Measurements from ENCODE around the gene CELA1.
A peak's percentile ranks its signal among the peaks of the same experiment; 100 is the strongest.

The CELA1 gene

GRCh38 chr12:51346581-51346980 lies at the start of gene CELA1:
CELA1 (minus strand) TSS chr12:51346679; CDS start chr12:51346638, 41 bp downstream.
- no peak for DNase-seq

- DNase-seq: peak; percentile 24 to 34
Observed at GRCh38 chr12:51395283-51396230, 49.1 kb upstream of the CELA1 start.

- peak; percentile 52 to 58 for DNase-seq
Observed at GRCh38 chr12:51393676-51394545, 47.4 kb upstream of the CELA1 start.

GRCh38 chr12:51392556-51393237 lies 46.2 kb upstream of the CELA1 start:
- peak; percentile 17 to 28 for DNase-seq

GRCh38 chr12:51391283-51392123 lies 45.0 kb upstream of the CELA1 start, which contains the start of gene GALNT6:
GALNT6 (minus strand) TSS chr12:51391406; CDS start chr12:51379781, 11,625 bp downstream.
- DNase-seq: peak; percentile 72 to 78

- peak; percentile 37 to 39 for DNase-seq
Observed at GRCh38 chr12:51390891-51391282, 44.4 kb upstream of the CELA1 start.

- DNase-seq: peak in 1 of 2 donors; percentile 17
Observed at GRCh38 chr12:51390457-51390856, 44.0 kb upstream of the CELA1 start.

GRCh38 chr12:51389302-51389999 lies 43.0 kb upstream of the CELA1 start:
- DNase-seq: peak in 1 of 2 donors; percentile 25

GRCh38 chr12:51388846-51389245 lies 42.4 kb upstream of the CELA1 start:
- no peak for DNase-seq

GRCh38 chr12:51388069-51388799 lies 41.8 kb upstream of the CELA1 start:
- DNase-seq: no peak

- no peak for DNase-seq
Observed at GRCh38 chr12:51386351-51386750, 39.9 kb upstream of the CELA1 start.

- no peak for DNase-seq
Observed at GRCh38 chr12:51383269-51383905, 36.9 kb upstream of the CELA1 start.

- DNase-seq: no peak
Observed at GRCh38 chr12:51382173-51382572, 35.7 kb upstream of the CELA1 start.

GRCh38 chr12:51381226-51382079 lies 35.0 kb upstream of the CELA1 start:
- DNase-seq: no peak

GRCh38 chr12:51379571-51379970 lies 33.1 kb upstream of the CELA1 start:
- no peak for DNase-seq

- DNase-seq: no peak
Observed at GRCh38 chr12:51378749-51379148, 32.3 kb upstream of the CELA1 start.

GRCh38 chr12:51377099-51377984 lies 30.9 kb upstream of the CELA1 start:
- no peak for DNase-seq

- no peak for DNase-seq
Observed at GRCh38 chr12:51374856-51375255, 28.4 kb upstream of the CELA1 start.

Measured in stimulated activated CD4-positive, alpha-beta T cell treated with anti-CD3 and anti-CD28 coated beads, Interleukin-2, amount 100 ng/mL, for 24 hours (primary cell).